Measurements from ENCODE around the gene NFIA.

DNA sequence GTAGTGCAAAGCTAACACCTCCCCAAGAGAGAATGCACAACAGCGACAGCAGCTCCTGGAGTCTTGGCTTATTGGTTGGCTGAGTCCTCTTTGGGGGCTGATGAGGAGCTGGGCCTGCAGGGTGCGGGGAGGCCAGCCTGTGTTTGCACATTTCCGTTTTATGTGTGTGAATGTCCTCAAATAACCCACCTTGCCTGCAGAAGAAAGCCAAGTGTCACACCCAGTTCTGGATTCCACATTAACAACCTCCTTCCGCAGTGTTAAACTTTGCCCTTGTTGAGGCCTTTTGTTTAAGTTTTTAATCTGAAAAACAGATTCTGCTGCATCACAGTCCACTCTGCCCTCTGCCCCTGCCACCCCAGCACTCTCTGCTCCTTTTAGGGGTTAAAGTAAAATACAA, 368.1 kb downstream of the NFIA start:
- no peak for TF ChIP-seq NFYB (IDR thresholded peaks at IDR 0.05; ENCODE audit: insufficient read depth, low read depth, low read length)
- no peak for TF ChIP-seq POLR2A (IDR thresholded peaks at IDR 0.05; ENCODE audit: low read depth, low read length)
- TF ChIP-seq TAF1 (IDR thresholded peaks at IDR 0.05; ENCODE audit: borderline replicate concordance, low read depth, low read length) = no peak
- no peak for TF ChIP-seq SREBF2 (IDR thresholded peaks at IDR 0.05; ENCODE audit: low read length)
- no peak for TF ChIP-seq NBN (IDR thresholded peaks at IDR 0.05)
- no peak for TF ChIP-seq ESRRA (IDR thresholded peaks at IDR 0.05; ENCODE audit: low read length)
- TF ChIP-seq EP300 (IDR thresholded peaks at IDR 0.05; ENCODE audit: borderline replicate concordance in 1 of 2, control insufficient read depth in 1 of 2, low read depth in 2 of 2, low read length in 2 of 2) = no peak
- TF ChIP-seq POLR2AphosphoS5 (IDR thresholded peaks at IDR 0.05; ENCODE audit: low read length) = no peak

Data from GM12878 (cell line).